GM12864 (cell line): Measurements from ENCODE around the gene KLC3.

ENCODE experiments used
- DNase-seq: peaks from one replicate; pipeline ENCODE4 v3.0.0-alpha.2; 2011; ENCODE audit warnings: low read depth
- H3K4me3 ChIP-seq: 2 replicates; pipeline ENCODE4 v1.5.1; 2011; ENCODE audit warnings: mild to moderate bottlenecking, low read depth, low read length, control low read depth
- CTCF ChIP-seq: IDR thresholded peaks from 2 replicates; pipeline ENCODE4 v1.5.1; 2011; ENCODE audit warnings: low read depth, mild to moderate bottlenecking, moderate library complexity, low read length, control low read depth, inconsistent platforms; ENCODE audit errors: missing control alignments

KLC3 gene

GRCh38 chr19:45356760-45357444 lies 16.4 kb downstream of the KLC3 start:
- TF ChIP-seq CTCF: no peak
- DNase-seq: no peak

GRCh38 chr19:45357445-45357783 lies 16.9 kb downstream of the KLC3 start:
- DNase-seq: no peak
- no peak for TF ChIP-seq CTCF
- H3K4me3 ChIP-seq: no peak overlapping the region

More at GRCh38 chr19:45356760-45357444, 16.4 kb downstream of the KLC3 start:
- no peak overlapping the region for H3K4me3 ChIP-seq

GRCh38 chr19:45358213-45358792 lies 17.8 kb downstream of the KLC3 start:
- TF ChIP-seq CTCF: no peak
- no peak overlapping the region for H3K4me3 ChIP-seq
- DNase-seq: no peak

- H3K4me3 ChIP-seq: no peak overlapping the region
- DNase-seq: no peak
- TF ChIP-seq CTCF: no peak
These were observed 21.1 kb downstream of the KLC3 start for GRCh38 chr19:45361608-45362007.

- no peak for DNase-seq
- TF ChIP-seq CTCF: no peak
- H3K4me3 ChIP-seq: no peak overlapping the region
These were observed 21.7 kb downstream of the KLC3 start for GRCh38 chr19:45362291-45362690.

GRCh38 chr19:45363861-45364459 lies 23.4 kb downstream of the KLC3 start:
- TF ChIP-seq CTCF: no peak
- no peak for DNase-seq
- no peak overlapping the region for H3K4me3 ChIP-seq
